HG02970 (cell line): ENCODE data around the gene CALN1.
"Not testable (repeated sequence)": the region's sequence is repeated elsewhere in the genome, so short reads cannot be mapped to it uniquely, and the experiment has no call there.

Experiments
- ATAC-seq: cut with Tn5 transposase; IDR thresholded peaks from one replicate; pipeline ENCODE4 v1.9.1; 2021; ENCODE audit warnings: mild to moderate bottlenecking, moderate library complexity, moderate number of reproducible peaks; ENCODE audit not compliant: unreplicated experiment, low FRiP score

The CALN1 gene

GRCh38 chr7:72007018-72007417 lies 405.1 kb downstream of the CALN1 start:
- no peak for ATAC-seq

DNA sequence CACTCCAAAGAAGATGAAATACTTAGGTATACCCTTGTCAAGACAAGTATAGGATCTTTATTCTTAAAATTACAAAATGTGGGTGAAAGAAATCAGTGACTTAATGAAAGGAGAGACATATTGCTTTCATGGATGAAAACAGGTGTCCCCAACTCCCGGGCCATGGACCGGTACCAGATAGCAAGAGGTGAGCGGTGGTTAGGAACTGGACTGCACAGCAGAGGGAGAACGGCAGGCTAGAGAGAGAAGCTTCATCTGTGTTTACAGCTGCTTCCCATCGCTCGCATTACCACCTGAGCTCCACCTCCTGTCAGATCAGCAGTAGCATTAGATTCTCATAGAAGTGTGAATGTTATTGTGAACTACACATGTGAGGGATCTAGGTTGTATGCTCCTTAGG lies 408.9 kb downstream of the CALN1 start:
- ATAC-seq, result no peak

GRCh38 chr7:71996141-71996540 lies 416.0 kb downstream of the CALN1 start:
- no peak for ATAC-seq

DNA sequence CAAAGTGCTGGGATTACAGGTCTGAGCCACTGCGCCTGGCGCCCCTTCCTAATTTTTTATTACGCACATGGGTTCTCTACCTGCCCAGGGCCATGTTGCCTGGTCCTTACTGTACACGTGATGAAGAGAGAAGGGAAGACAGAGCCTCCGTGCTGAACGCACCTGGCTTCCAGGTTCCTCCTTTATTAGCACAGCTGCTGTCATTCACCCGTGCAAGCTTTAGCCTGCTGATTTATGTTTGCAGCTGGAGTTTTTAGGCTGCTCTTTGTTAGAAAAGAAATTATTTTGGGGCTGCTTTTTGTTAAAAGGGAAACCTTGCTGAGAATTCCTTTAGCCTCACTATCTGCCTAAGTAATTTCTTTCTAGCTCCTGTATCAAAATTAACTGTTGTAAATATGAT lies 417.0 kb downstream of the CALN1 start:
- ATAC-seq, result no peak

DNA sequence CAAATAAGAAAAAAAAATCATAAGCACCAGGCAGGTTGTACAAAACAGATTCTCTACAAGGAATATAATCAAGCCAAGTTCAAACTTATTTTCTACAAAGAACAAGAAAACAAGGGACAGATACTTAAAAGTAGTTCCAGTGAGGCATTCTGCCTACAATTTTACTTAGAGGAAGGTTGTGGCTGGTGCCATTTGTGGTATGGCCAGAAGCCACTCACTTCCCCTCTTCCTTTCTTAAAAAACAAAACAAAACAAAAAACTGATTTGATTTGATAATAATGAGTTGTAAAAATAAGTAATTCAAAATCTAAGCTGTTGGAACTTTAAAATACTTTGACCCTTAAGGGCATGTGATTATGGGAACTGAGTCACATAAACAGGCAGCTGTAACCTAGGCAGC lies 420.6 kb downstream of the CALN1 start:
- no peak for ATAC-seq

DNA sequence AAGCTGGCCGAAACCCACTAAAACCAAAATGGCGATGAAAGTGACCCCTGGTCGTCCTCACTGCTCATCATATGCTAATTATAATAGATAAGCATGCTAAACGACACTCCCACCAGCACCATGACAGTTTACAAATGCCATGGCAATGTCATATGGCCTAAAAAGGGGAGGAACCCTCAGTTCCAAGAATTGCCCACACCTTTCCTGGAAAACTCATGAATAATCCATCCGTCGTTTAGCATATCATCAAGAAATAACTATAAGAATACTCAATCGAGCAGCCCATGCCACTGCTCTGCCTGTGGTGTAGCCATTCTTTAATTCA lies 422.0 kb downstream of the CALN1 start:
- ATAC-seq, result no peak

DNA sequence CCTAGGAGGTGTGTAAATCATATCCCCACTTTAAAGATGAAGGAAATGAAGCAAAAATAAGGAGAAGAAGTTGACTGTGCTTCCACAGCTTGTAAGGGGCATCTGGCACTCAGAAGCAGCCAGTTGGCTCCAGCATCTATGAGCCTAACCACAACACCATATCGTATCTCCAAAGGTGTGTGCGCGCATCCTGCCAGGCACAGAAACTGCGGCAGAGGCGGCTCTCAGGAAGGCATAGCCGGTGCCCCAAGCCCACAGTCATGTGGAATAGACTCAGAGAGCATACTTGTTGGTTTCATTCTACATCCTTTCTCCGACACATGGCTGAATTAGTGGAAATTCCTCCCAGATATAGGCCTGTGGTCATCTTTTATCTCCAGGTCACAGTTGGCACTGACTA lies 423.9 kb downstream of the CALN1 start:
- no peak for ATAC-seq

DNA sequence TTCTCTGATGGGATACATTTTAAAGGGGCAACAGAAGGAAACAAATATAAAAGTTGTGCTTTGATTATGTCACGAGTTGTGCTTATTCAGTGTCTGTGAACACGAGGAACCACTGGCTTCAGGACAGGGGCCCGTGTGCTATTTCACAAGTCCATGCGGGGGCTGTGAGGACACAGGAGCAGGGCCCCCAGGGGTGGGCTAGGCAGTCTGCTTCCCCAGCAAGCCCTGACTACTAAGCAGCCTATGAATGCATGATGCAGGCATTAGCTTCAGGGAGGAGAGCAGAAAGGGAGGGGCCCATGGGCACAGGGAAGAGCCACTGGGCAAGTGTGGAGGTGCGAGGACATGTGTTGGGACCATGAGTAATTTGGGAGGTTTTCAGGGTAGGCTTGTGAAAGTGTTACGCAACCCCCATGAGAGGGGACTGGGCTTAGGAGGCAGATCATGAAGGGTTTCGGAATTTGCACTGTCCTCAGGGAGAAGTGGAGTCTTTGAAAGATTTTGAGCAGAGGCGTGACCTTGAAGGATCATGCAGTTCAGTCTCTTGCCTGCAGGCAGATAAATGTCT lies 424.9 kb downstream of the CALN1 start:
- no peak for ATAC-seq

DNA sequence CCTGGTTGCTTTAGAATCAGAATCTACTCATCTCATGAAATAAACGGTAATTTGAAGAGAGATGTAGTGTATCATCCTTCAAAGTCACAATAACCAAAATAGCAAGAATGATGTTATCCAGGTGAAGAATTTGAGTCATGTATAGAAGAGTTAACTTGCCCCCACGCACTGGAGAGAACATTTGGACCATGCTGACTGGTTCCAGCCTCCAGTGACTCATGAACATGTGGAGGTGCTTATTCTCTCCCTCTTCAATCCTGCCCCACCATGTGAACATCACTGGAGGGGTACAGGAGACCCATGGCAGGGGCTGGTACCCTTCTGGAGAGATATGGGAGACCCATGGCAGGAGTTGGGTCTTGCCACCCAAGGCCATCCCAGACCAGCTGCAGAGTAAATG lies 427.8 kb downstream of the CALN1 start:
- ATAC-seq, result no peak

GRCh38 chr7:71982851-71983250 lies 429.3 kb downstream of the CALN1 start:
- ATAC-seq, result no peak

DNA sequence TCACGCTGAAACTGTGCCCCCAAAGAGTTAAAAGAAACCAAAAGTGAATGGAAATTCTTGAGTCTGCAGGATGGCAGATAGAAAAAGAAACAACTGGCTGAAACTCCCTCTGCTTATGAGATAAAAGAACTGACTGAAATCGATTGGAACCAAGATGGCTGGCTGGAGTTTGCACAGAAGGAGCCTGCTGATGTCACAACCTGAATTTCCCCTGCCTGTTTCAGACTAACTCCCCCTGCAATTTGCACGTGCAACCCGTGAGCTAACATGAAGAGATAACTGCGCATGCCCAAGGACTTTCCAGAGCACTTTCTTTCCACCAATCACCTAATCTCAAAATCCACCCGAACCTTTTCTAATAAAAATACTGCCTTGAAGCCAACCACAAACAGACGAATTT lies 435.5 kb downstream of the CALN1 start:
- no peak for ATAC-seq

DNA sequence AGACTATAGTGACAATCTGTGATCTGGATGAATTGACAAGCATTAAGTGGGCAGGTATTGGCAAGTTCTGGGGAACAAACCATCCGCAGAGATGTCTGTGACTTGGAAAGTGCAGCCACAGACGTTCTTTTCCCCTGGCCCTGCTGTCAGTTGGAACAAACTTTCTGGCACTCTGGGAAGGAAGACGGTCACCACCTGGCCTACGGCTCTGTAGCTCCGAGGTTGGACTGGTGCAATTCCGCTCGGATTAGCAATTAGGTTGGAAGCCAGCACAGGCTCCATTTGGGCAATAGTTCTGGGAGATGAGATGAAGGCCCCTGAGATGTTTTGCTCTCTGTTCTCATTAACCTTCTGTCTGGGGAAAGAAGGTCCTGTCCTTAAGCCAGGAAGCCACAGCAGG lies 437.5 kb downstream of the CALN1 start:
- no peak for ATAC-seq

- ATAC-seq, result no peak
Observed at GRCh38 chr7:71972534-71972933, 439.6 kb downstream of the CALN1 start.

DNA sequence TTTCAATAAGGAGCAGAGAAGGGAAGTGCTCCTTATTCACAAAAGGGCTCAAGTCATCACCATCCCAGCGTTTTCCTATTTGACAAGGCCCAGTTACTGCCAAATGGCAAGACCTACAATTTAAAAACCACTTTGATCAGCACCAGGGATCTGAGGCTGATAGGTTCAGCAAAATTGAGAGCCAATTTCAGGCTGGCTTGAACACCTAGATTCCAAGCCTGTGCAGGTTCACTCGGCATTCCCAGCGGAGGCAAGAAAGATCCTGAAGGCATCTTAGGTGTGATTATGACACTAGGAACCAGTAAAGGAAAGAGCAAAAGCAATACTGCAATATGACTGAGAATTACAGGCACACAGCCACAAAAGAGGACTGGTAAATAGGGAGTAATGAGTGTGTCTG lies 441.4 kb downstream of the CALN1 start:
- ATAC-seq, result no peak

DNA sequence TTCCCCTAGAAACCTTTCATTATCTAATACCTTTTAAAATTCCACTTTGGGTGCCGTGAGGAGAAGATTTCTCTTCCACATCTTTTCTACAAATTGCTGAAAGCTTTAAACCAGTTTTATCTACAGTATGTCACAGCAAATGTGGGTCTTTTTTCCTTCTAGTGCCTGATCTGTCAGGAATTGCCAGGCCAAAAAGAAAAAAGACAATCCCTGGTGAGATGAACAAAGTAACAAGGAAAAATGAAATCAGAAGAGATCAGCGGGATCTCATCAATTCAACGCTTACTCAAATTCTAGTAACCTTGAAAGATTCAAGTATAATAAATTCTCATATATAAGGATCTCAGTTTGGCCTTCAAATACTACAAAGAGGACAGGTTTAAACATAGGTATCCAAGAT lies 449.5 kb downstream of the CALN1 start:
- no peak for ATAC-seq

DNA sequence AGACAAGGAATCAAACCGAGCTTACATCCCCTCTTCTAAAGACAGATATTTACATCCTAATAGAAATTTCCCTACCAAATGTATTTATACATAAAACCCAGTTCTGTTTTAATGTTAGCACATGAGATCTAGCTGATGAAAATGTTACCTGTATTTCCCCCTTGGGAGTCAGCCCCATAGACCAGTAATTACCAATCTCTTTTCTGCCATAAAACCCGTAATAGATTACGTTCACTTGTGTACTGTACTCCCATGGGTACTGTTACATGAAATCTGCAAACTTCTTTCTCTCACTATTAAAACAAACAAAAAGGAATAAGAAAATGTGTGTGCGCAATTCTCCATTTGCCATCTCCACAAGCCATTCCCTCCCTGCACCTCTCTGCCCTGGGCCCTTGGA lies 450.9 kb downstream of the CALN1 start:
- ATAC-seq, result no peak

- no peak for ATAC-seq
Observed at GRCh38 chr7:71942115-71942514, 470.0 kb downstream of the CALN1 start.

- no peak for ATAC-seq
Observed at GRCh38 chr7:71937840-71938371, 474.2 kb downstream of the CALN1 start.

DNA sequence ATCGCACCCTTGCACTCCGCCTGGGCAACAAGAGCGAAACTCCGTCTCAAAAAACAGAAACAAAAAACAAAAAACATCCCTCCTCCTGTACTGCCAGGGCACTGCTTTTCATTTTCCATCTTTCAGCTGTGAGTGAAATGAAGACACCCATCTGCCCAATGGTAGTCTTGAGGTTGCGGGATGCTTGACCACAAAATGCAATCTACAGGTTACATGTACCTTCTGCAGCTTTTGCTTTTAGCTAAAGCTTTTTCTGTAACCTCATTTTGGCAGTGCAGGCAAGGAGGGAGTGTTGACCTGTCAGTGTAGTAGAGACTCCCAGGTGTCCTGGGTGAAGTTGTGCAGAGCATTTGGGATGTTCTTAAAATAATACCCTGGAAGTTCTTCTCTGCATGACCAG lies 476.5 kb downstream of the CALN1 start:
- no peak for ATAC-seq

DNA sequence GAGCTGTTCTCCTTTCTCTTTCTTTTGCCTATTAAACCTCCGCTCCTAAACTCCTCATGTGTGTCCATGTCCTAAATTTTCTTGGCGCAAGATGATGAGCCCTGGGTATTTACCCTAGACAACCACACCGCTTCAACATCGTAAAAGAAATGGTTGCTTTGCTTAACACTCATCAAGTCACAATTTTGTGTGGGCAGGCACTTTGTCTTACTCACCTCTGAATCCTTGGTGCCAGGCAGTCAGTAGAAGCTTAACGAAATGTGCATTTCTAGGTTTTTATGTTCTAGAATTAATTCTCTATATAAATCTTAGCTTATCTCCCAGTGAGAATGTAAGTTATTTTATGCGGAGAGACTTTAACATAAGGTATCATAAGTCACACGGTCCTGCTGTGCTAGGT lies 478.7 kb downstream of the CALN1 start:
- no peak for ATAC-seq

DNA sequence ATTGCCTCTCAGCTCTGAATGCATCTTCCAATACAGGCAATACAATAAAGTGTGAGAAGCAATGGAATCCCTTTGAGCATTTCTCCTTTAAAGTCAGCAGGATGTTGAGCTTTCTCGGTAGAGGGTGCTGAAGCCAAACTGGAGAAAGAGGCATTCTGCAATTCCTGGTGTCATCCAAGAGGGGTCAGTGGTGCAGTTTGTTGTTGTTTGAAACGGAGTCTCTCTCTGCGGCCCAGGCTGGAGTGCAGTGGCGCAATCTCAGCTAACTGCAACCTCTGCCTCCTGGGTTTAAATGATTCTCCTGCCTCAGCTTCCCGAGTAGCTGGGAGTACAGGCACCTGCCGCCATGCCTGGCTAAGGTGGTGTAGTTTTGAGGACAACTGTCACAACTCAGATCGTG lies 486.5 kb downstream of the CALN1 start:
- ATAC-seq, result no peak

GRCh38 chr7:71914204-71914603 lies 497.9 kb downstream of the CALN1 start:
- not testable (repeated sequence) for ATAC-seq

DNA sequence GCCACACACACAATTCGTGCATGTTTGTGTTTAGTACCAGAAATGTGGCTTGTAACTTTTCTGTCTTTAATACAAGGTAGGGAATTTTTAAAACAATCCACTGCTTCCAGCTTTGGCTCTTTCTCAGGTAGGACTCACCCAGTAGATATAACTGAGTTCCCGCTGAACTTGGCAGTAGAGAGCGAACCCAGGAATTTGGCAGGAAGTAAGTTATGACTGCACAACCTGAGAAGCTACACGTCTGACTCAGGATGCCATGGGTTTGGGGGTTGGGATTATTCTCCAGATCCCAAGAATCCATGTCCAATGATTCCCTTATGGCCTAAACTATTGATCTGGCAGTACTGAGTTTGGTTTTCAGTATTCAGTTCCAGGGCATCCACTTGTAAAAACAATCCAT lies 499.7 kb downstream of the CALN1 start:
- no peak for ATAC-seq
